Endothelial cell of umbilical vein (primary cell): ENCODE results near the gene LRRC4B. TPM values are rescaled to one million over a fixed set of nuclear protein-coding genes. Genes with fewer than 3 reads are reported as not detected.

Source experiments
- BruUV-seq: library from RNA; stranded (reverse); fragments of 400-500 nt; replicated peaks from 2 replicates; lab custom pipeline; 2021; lab: Mats Ljungman, UMichigan
- CTCF ChIA-PET: fragments of 300-600, 350-600 bp; sonication (Branson Sonifier 250); formaldehyde crosslinking; loops from one replicate; lab custom pipeline; 2021; ENCODE audit warnings: antibody characterized with exemption, inconsistent platforms; lab: Charles Lee
- POLR2A ChIA-PET: fragments of 300-600, 350-600 bp; sonication (Branson Sonifier 250); formaldehyde crosslinking; loops from one replicate; lab custom pipeline; 2021; ENCODE audit warnings: antibody characterized with exemption, inconsistent platforms; lab: Charles Lee
- DNase-seq: peaks from one replicate; pipeline ENCODE4 v3.0.0-alpha.2; 2011; ENCODE audit warnings: low read depth, low spot score
- FAIRE-seq: peaks from 2 replicates; lab custom pipeline; 2011; peaks lifted over from hg19 to GRCh38; lab: Jason Lieb, UNC
- H2AFZ ChIP-seq: 2 replicates; pipeline ENCODE4 v1.6.0; 2012; ENCODE audit warnings: low read depth, low read length, control low read depth, inconsistent platforms
- H3K27ac ChIP-seq: 2 replicates; pipeline ENCODE4 v1.5.1; 2011; ENCODE audit warnings: low read depth, mild to moderate bottlenecking, control low read depth, low read length, moderate library complexity; ENCODE audit not compliant: insufficient read depth
- H3K27me3 ChIP-seq, 2 experiments: 2 replicates each; pipeline versions ENCODE4 v1.6.0 to v1.6.1; 2011; ENCODE audit warnings: low read length in 2 of 2, mixed read lengths in 1 of 2; ENCODE audit not compliant: control insufficient read depth in 2 of 2, insufficient read depth in 2 of 2
- H3K36me3 ChIP-seq, 2 experiments: 2 replicates in 1 of 2; 3 replicates in 1 of 2; pipeline ENCODE4 v1.5.1; 2011; ENCODE audit warnings: low read length in 2 of 2, mild to moderate bottlenecking in 1 of 2, moderate library complexity in 1 of 2; ENCODE audit not compliant: control insufficient read depth in 2 of 2, insufficient read depth in 2 of 2; ENCODE audit errors: extremely low read depth in 1 of 2
- H3K4me1 ChIP-seq: 3 replicates; pipeline ENCODE4 v1.5.1; 2011; ENCODE audit warnings: mild to moderate bottlenecking, low read length; ENCODE audit not compliant: control insufficient read depth, insufficient read depth; ENCODE audit errors: extremely low read depth
- H3K4me2 ChIP-seq: 2 replicates; pipeline ENCODE4 v1.6.1; 2011; ENCODE audit warnings: low read length, control low read depth, mixed read lengths; ENCODE audit not compliant: insufficient read depth
- H3K4me3 ChIP-seq, 3 experiments: fragments of 200-600 bp in 1 of 3; sonication (generic), shearing (Covaris generic) in 1 of 3; replicated peaks in 1 of 3; 2 replicates each; pipeline ENCODE4 v1.5.1; 2011 to 2016; ENCODE audit warnings: control low read depth in 3 of 3, low read length in 3 of 3, mild to moderate bottlenecking in 2 of 3, inconsistent platforms in 1 of 3, low read depth in 1 of 3, moderate library complexity in 1 of 3; ENCODE audit not compliant: insufficient read depth in 1 of 3
- H3K79me2 ChIP-seq: 2 replicates; pipeline ENCODE4 v1.6.0; 2012; ENCODE audit warnings: low read length, inconsistent platforms; ENCODE audit not compliant: control insufficient read depth, insufficient read depth
- H3K9ac ChIP-seq: replicated peaks from 2 replicates; pipeline ENCODE3; 2011; ENCODE audit warnings: low read length, control low read depth; ENCODE audit not compliant: insufficient read depth; ENCODE audit errors: extremely low read depth
- H3K9me1 ChIP-seq: replicated peaks from 3 replicates; pipeline ENCODE4 v1.6.0; 2011; ENCODE audit warnings: mild to moderate bottlenecking, low read length; ENCODE audit not compliant: control insufficient read depth, insufficient read depth; ENCODE audit errors: extremely low read depth
- H3K9me3 ChIP-seq: replicated peaks from 2 replicates; pipeline ENCODE4 v1.5.1; 2012; ENCODE audit warnings: low read length, inconsistent platforms; ENCODE audit not compliant: control insufficient read depth, insufficient read depth
- H4K20me1 ChIP-seq: replicated peaks from 2 replicates; pipeline ENCODE3; 2011; ENCODE audit warnings: mild to moderate bottlenecking, low read length; ENCODE audit not compliant: control insufficient read depth, insufficient read depth; ENCODE audit errors: extremely low read depth
- EZH2 ChIP-seq: IDR thresholded peaks from 2 replicates; pipeline ENCODE4 v1.6.1; 2012; ENCODE audit warnings: borderline replicate concordance, low read depth, mild to moderate bottlenecking, moderate library complexity, low read length, inconsistent platforms; ENCODE audit not compliant: severe bottlenecking
- FOS ChIP-seq: IDR thresholded peaks from 2 replicates; pipeline ENCODE4 v1.6.1; 2011; ENCODE audit warnings: mild to moderate bottlenecking, low read length, moderate library complexity, borderline replicate concordance; ENCODE audit not compliant: insufficient read depth
- GATA2 ChIP-seq: IDR thresholded peaks from 2 replicates; pipeline ENCODE4 v1.7.0; 2011; ENCODE audit warnings: low read depth, mild to moderate bottlenecking, moderate library complexity, mixed read lengths, low read length; ENCODE audit not compliant: insufficient read length, insufficient read depth
- JUN ChIP-seq: IDR thresholded peaks from 2 replicates; pipeline ENCODE4 v1.6.1; 2011; ENCODE audit warnings: borderline replicate concordance, low read depth; ENCODE audit not compliant: insufficient read length, insufficient read depth
- MAX ChIP-seq: IDR thresholded peaks from 2 replicates; pipeline ENCODE4 v1.6.1; 2011; ENCODE audit not compliant: insufficient read depth, insufficient read length
- MYC ChIP-seq: IDR thresholded peaks from one replicate; pipeline ENCODE4 v1.6.1; 2011; ENCODE audit warnings: mild to moderate bottlenecking, low read depth, low read length
- POLR2A ChIP-seq: IDR thresholded peaks from 2 replicates; pipeline ENCODE4 v1.6.1; 2012; ENCODE audit warnings: low read depth, mild to moderate bottlenecking, control low read depth, low read length
- POLR2AphosphoS5 ChIP-seq: IDR thresholded peaks from 2 replicates; pipeline ENCODE4 v1.6.1; 2012; ENCODE audit warnings: low read depth, mild to moderate bottlenecking, control low read depth, low read length, moderate library complexity; ENCODE audit not compliant: insufficient read depth
- dilution Hi-C: fragments of 300-500 bp; cut with MboI; formaldehyde crosslinking; loops from one replicate; pipeline ENCODE4 v1.15.0; 2019; ENCODE audit warnings: low sequenced_read_pairs; ENCODE audit not compliant: extremely low pct_ligation_motif_present
- intact Hi-C: fragments of 100-400 bp; cut with micrococcal nuclease; formaldehyde crosslinking; loops from one replicate; pipeline ENCODE4 v1.10.0; 2022
- polyA plus RNA-seq, 4 experiments: library from polyadenylated mRNA; depleted of rRNA in 3 of 4; stranded (reverse) in 3 of 4; unstranded in 1 of 4; fragments of >200 nt; gene quantifications; 2 replicates each; pipeline versions ENCODE4 v1.2.1 to v1.2.3, GENCODE V29; 2011 to 2012; ENCODE audit warnings: missing spikeins in 1 of 4
- total RNA-seq: library from RNA; stranded (reverse); gene quantifications from 2 replicates; pipeline ENCODE4 v1.2.3, GENCODE V29; 2021
- TF ChIP-seq, protein P1 (sequence below), 2 donors: IDR thresholded peaks; 1 replicate in 1 of 2; 2 replicates in 1 of 2; pipeline ENCODE4 v1.5.1; 2011; ENCODE audit warnings: low read length in 2 of 2, mild to moderate bottlenecking in 2 of 2, moderate library complexity in 2 of 2, control low read depth in 1 of 2, inconsistent platforms in 1 of 2, low read depth in 1 of 2; ENCODE audit not compliant: insufficient read depth in 1 of 2; ENCODE audit errors: extremely low read depth in 1 of 2

The LRRC4B gene
- total and polyA plus RNA-seq, 2 donors (not counting 3 experiments of a cell fraction or from before 2014, with no cell fraction given), result 0.08 TPM; not detected in 1

- TF ChIP-seq JUN (no peak), FOS (no peak), GATA2 (no peak), POLR2AphosphoS5 (no peak), MYC (no peak), POLR2A (no peak), EZH2 (no peak), MAX (no peak)
- TF ChIP-seq, protein P1, sequence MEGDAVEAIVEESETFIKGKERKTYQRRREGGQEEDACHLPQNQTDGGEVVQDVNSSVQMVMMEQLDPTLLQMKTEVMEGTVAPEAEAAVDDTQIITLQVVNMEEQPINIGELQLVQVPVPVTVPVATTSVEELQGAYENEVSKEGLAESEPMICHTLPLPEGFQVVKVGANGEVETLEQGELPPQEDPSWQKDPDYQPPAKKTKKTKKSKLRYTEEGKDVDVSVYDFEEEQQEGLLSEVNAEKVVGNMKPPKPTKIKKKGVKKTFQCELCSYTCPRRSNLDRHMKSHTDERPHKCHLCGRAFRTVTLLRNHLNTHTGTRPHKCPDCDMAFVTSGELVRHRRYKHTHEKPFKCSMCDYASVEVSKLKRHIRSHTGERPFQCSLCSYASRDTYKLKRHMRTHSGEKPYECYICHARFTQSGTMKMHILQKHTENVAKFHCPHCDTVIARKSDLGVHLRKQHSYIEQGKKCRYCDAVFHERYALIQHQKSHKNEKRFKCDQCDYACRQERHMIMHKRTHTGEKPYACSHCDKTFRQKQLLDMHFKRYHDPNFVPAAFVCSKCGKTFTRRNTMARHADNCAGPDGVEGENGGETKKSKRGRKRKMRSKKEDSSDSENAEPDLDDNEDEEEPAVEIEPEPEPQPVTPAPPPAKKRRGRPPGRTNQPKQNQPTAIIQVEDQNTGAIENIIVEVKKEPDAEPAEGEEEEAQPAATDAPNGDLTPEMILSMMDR (IDR thresholded peaks at IDR 0.05; ENCODE audit: extremely low read depth in 1 of 2, insufficient read depth in 1 of 2, low read depth in 1 of 2, low read length in 2 of 2), result no peak
These were observed 47.3 kb downstream of the LRRC4B start for GRCh38 chr19:50520822-50521465.

More at GRCh38 chr19:50520822-50521465, 47.3 kb downstream of the LRRC4B start:
- ChIA-PET POLR2A (no interaction called here), CTCF (interaction anchor here (7.4 kb wide), 1 partner anchor 17 kb away, joined by 41 read pairs; no protein-coding TSS in a partner anchor)
- H3K9ac ChIP-seq, result no peak overlapping the region
- H4K20me1 ChIP-seq, result no peaks in the 10 kb centered on the region
- no peaks in the 10 kb centered on the region for H3K4me1 ChIP-seq
- H3K27ac ChIP-seq, result no peak overlapping the region
- no TSS peak for BruUV-seq
- no peaks in the 10 kb centered on the region for H3K9me1 ChIP-seq
- no peaks in the 10 kb centered on the region for H3K36me3 ChIP-seq
- intact Hi-C loops (no loop called here), dilution Hi-C loops (no loop called here)
- no peak overlapping the region for H3K4me3 ChIP-seq
- H3K79me2 ChIP-seq, result no peaks in the 10 kb centered on the region
- no peaks in the 10 kb centered on the region for H3K9me3 ChIP-seq
- no peak overlapping the region for H2AFZ ChIP-seq
- DNase-seq (no peak), FAIRE-seq (no peak)
- no peak overlapping the region for H3K4me2 ChIP-seq
- no peaks in the 10 kb centered on the region for H3K27me3 ChIP-seq
